NCI-H1105 treated with DMSO at 0.1 percent for 48 hours (cell line): ENCODE measurements around the gene PACSIN2.

Experiments
- DNase-seq: peaks from one replicate; lab custom pipeline; 2025; lab: John Stamatoyannopoulos, UW

PACSIN2 gene

DNA sequence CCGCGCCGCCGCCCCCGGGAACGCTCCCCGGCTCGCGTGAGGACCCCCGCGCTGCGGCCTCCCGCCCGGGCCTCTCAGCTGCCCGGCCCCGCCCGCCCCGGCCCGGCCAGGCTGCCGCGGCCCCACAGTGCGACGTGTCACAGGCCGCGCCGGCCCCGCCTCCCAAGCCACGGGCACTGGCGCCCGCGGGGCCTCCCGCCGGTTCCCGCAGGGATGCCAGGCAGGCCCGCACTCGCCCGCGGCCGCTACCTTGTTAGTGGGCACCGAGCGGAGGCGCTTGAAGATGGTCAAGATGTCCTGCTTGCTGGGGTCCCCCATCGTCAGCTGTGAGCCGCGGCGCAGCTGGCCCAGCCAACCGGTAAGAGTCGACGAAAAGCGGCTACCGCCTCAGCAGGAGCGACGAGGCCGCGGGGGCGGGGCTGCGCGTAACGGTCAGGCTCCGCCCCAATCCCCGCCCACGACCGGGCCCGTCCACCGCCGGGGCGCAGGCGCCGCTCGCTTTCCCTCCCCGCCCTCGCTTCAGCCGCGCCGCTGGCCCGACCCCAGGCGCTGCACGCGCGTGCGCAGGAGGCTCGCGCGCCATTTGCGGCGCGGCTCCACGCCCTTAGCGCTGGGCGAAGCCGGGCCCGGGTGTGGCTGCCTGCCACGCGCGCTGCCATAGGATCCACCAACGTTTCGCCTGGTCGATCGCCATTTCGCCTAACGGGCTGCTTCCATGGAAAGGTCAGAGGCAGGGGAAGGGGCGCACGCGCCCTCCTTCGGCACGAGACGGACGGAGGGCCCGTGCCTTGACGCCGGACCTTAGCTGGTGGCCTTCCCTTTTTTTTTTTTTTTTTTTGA lies 157.9 kb downstream of the PACSIN2 start, which contains the start of gene ARFGAP3:
ARFGAP3 (minus strand) TSS at position 409 of the 840 bp plus-strand sequence; CDS start at position 318, 91 bp downstream.
- DNase-seq = peak; percentile 86

DNA sequence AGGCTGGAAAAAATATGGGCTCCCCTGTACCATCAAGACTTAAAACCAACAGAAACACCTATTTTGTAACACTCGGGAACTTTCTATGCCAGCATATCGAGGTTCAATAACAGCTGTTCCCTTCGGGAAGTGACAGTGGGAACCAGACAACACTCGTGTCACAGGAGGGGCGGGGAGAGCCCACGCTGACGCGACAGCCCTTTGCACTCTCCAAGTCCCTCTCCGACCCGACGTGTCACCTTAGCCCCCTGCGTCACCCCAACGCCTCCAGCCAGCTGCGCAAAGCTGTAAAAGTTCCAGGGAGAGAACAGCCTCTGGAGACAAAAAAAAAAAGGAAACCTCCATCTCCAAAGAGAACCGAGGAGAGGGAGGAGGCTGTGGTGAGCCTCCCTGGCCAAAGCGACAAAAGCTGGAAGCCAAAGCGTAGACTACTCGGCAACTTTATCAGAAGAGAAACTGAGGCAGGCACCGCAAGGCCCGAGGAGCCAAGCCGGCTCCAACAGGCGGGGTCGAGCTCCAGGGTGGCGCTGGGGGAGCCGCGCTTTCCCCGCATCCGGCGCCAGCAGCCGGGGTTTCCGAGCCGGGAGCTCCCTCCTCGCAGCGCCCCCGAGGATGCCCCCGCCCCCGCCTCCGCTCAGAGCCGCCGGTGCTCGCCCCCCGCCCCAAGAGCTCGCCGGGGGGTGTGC lies 158.6 kb downstream of the PACSIN2 start:
- DNase-seq = peak; percentile 33

DNA sequence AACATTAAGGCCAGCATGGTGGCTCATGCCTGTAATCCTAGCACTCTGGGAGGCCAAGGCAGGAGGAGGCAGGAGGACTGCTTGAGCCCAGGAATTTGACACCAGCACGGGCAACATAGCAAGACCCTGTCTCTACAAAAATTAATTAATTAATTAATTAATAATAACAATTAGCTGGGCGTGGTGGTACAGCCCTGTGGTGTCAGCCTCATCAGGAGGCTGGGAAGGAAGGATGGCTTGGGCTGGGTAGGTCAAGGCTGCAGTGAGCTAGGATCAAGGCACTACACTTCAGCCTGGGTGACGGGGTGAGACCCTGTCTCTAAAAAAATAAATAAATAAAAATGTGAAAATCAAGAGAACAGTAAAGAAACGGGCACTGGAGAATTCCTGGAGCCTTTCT lies 159.2 kb downstream of the PACSIN2 start:
- DNase-seq = no peak

DNA sequence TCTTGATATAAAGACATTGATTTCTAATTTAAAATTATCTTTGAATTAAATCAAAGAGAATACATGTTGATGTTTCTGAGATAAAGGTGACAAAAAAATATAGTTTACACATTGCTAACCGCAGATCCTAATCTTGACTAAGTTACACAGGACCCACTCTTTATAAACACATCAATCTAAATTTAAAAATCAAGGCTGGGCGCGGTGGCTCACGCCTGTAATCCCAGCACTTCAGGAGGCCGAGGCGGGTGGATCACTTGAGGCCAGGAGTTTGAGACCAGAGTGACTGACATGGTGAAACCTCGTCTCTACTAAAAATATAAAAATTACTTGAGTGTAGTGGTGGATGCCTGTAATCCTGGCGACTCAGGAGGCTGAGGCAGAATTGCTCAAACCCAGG lies 159.7 kb downstream of the PACSIN2 start:
- DNase-seq = no peak

DNA sequence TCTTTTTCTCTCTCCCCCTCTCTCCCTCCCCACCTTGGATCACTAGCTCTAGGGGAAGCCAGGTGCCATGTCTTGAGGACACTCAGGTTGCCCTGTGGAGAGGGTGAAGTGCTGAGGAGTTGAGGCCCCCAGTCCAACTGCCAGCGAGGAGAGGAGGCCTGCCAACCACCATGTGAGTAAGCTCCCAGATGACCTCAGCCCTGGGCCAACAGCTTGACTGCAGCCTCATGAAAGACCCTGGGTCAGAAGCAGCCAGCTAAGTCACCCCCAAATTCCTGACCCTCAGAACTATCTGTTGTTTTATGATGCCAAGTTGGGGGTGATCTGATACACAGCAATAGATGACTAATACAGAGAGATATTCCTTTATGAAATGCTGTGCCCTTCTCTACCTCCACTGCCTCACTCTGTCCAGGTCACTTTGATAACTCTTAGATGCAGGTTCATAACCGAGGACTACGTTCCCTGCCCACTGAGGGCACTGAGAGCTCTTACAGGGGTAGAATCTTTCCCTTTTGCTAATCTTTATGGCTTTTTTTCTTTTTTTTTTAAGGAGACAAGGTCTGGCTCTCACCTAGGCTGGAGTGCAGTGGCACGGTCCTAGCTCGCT lies 165.9 kb downstream of the PACSIN2 start:
- no peak for DNase-seq

DNA sequence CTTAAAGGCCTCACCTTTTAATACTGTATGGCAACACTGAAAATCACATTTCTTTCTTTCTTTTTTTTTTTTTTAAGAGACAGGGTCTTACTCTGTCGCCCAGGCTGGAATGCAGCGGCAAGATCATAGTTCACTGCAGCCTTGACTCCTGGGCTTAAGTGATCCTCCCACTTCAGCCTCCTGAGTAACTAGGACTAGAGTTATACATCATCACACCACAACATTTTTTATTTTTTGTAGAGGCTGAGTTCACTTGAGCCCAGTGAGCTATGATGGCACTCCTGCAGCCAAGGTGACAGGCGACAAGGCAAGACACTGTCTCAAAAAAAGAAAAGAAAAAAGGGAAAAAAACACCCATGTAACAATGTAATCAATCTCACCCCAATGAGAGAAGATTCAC lies 167.8 kb downstream of the PACSIN2 start:
- no peak for DNase-seq

DNA sequence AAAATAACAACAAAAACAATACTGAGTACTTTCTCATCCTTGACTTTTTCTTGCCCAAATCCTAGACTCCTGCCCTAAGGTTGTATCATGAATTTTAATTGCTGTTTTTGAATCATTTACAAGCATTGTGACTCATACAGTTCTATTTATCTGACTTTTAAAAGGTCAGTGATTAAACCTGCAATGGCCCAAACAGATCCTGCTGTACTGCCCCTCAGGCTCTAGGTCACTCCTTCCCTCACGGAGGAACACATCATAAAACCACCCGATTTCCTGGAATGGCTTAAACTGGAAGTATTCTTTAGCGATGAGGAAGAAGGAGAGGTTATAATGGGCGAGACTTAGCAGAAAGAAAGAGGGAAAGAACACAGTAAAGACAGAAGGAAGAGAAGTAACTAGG lies 170.2 kb downstream of the PACSIN2 start:
- DNase-seq = no peak

DNA sequence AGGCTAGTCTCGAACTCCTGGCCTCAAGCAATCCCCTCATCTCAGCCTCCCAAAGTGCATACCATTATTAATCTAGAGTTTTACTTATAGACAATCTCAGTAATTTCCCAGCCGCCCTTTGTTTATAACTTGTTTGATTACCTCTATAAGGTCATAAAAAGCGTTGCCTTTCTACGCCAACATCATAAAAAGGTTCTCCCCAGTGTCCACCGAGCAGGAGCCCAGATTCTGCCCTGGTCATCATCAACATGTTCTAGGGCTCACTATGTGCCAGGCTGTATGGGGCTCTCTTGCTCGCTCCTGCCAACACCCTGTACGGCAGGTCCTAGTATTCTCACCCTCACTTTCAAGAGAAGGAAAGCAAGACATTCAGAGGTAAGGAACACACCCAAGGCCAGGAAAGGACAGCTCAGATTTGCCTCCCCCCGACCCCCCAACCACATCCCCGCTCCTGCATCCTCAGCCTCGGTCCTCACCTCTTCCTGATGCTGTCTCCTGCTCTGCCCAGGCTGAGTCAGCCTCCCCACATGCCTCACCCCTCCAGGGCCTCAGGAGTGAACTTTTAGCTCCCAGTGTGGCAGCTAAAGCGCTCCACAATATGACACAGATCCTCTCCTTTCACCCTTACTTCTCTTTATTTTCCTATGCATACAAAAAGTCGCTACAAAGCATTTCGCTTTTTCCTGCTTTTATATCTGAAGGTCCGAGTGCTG lies 172.1 kb downstream of the PACSIN2 start:
- DNase-seq = no peak

DNA sequence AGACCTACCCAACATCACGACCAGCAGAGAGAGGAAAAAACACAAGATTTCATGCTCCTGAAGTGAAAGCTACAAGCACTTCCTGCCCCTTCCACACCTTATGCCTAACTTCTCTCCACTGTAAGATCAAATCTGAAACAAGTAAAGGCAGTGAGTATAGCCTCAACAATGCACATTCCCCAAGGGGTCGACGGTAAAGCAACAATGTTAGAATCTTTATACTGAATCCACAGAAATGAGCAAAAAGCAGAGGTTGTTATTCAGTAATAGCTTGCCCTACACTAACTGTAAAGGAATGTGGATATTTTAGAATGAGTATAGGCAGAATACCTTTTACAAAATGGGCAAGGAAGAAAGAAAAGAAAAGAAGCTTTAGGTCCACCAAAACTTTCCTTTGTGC lies 173.5 kb downstream of the PACSIN2 start:
- no peak for DNase-seq

DNA sequence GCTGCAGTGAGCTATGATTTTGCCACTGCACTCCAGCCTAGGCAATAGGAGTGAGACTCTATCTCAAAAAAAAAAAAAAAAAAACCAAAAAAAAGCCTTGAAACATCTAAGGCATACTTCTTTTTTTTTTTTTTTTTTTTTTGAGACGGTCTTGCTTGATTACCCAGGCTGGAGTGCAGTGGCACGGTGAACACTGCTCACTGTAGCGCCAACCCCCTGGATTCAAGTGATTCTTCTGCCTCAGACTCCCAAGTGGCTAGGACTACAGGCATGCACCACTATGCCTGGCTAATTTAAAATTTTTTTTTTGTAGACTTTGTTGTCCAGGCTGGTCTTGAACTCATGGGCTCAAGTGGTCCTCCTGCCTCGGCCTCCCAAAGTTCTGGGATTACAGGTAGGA lies 177.4 kb downstream of the PACSIN2 start:
- DNase-seq = no peak

DNA sequence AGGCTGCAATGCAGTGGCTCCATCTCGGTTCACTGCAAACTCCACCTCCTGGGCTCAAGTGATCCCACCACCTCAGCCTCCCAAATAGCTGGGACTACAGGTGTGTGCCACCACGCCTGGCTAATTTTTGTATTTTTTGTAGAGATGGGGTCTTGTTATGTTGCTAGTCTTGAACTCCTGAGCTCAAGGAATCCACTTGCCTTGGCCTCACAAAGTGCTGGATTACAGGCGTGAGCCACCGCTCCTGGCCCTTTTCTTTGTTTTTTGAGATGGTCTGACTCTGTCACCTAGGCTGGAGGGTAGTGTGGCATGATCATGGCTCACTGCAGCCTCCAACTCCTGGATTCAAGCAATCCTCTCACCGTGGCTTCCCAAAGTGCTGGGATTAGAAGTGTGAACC lies 178.9 kb downstream of the PACSIN2 start:
- DNase-seq = no peak

DNA sequence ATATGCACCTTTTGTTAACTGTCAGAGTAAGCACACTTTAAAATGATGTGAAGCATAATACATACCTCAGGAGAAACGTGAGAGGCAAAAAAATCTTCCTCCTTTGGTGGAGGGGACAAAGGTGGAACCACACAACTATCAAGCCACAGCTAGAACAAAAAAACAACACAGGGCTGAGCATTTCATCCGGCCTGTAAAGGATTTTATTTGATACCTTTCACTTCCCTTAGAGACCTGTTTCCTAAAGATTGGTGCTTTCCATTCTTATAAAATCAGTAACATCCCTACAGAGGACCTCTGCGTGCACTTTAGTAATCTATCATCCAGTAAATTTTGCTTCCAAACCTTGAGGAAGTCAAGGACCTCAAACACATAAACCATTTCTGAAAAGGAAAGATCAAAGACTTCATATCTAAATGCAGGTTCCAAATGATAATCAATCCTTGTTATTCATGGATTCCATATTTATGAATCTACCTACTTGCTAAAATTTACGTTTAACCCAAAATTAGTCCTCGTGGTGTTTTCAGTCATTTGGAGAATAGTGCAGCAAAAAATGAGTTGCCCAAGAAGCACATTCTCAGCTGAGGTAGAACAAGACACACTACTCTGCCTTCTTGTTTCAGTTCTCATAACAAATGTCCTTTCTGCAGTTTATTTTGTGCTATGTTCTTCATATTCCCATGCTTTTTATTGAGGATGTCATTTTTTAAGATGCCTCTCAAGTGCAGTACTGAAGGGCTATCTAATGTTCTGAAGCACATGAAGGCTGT lies 180.6 kb downstream of the PACSIN2 start:
- DNase-seq = no peak

DNA sequence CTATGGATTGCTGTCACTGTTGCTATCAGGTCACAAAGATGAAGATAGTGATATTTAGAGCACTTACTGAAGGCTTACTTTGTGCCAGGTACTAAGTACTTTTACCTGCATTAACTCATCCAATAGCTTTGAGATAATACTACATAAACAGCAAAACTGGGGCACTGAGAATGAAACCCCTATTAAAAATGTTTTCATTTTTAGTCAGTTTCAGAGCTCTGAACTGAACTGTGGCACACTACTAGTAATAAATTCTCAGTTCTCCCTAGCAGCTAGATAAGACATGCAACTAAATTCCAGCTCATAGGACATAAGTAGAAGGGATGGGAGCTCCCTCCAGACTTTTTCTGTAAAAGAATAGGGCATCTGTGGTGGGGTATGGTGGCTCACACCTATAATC lies 181.8 kb downstream of the PACSIN2 start:
- no peak for DNase-seq

DNA sequence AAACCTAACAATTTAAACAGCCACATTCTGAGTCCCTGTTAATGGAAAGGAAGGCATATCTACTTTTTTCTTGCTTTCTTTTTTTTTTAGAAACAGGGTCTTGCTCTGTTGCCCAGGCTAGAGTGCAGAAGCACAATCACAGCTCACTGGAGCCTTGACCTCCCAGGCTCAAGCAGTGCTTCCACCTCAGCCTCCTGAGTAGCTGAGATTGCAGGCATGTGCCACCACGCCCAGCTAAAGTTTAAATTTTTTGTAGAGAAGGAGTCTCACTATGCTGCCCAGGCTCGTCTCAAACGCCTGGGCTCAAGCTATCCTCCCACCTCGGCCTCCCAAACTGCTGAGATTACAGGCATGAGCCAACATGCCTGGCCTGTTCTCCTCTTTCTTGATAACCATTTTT lies 183.2 kb downstream of the PACSIN2 start:
- no peak for DNase-seq

DNA sequence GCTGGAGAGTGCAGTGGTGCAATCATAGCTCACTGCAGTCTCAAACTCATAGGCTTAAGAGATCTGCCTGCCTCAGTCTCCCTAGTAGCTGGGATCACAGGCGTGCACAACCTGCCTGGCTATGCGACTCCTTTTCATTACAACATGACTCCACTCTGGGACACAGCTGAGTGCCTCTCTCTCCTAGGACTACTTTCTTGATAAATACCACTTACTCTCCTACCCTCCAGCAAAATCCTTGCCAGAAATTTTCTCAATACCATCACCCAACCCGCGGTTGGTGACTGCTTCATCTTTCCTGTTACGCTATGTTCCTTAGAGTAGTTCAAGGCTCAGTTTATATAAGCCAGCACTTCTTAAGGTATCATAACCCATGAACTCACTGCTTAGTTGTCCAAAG lies 184.8 kb downstream of the PACSIN2 start:
- no peak for DNase-seq

DNA sequence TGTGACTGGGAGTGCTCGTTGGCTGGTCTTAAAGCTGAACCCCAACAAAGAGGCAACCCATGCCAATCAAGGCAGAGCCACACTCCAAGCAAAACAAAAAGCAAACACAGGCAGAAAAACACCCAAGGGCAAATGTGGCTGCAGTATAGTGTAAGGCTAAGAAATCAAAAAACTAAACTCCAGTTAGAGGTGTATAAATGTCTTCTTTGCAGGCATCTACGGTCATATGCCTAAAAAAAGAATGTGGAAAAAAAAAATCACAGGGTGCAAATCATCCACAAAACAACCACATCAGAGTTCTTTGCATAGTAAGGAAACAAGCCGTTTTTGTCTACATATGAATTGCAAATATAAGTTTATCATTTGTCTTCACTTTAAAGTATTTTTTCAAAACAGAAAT lies 185.6 kb downstream of the PACSIN2 start:
- no peak for DNase-seq

DNA sequence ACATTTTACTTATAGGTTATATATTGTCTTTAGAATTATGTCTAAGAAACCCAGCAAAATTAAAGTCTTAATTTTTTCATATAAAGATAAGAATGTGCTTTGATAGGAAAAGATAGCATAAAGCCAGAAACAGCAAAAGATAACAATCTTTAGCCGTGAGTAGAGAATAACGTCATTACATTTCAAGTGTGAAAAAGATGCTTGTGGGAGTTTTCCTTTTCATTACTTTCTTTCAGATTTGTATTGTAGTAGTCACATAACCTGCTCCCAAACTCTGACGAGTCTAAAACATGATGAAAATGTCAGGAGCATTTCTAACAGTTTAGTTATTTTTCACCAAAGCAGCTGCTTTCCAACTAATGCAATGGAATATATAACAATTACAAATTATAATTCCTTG lies 189.2 kb downstream of the PACSIN2 start:
- no peak for DNase-seq

DNA sequence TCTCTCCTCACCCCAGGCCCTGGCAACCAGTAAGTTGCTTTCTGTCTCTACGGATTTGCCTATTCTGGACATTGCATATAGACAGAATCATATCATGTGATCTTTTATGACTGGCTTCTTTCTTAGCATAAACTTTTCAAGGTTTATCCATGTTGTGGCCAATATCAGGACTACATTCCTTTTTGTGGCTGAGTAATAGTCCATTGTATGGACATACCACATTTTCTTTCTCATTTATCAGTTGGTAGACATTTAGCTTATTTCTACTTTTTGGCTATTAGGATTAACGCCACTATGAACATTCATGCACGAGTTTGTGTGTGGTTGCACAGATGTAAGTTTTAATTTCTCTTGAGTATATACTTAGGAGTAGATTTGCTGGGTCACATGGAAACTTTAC lies 193.6 kb downstream of the PACSIN2 start:
- no peak for DNase-seq

DNA sequence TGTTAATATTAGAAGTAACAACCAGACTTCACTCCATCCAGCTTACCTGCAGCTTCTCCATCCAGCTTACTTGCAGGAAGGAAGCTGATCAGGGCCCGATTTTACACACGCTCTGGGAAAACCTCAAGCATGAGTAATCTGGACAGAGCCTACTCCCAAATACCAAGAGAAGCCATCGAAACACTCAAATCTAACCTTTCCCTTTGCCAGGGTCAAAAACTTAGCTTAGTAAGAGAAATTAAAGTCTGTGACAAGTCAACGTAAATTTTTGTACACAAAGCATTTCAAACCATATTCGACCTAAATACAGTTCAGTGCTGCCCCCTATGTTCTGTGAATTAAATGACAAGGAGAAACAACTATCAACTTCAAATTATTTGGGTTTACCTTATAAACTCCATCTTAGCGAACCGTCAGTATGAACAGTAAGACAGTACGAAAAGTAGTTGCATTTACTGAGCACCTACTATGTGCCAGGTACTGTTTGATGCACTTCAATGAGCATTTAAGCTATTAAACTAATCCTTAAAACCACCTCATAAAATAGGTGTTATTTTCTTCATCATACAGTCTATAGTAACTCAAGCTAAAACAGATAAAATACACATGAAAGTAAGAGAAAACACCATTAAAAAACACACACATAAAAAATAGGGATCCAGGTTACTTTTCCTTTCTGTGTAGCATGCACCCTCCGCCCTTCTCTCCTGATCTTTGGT lies 194.7 kb downstream of the PACSIN2 start:
- no peak for DNase-seq
